Measurements from ENCODE around the gene SETBP1.

SETBP1 gene

GRCh38 chr18:44849361-44849760, 168.7 kb downstream of the SETBP1 start:
- no peak for DNase-seq

- DNase-seq, result no peak
Observed at GRCh38 chr18:44850001-44850400, 169.3 kb downstream of the SETBP1 start.

GRCh38 chr18:44851856-44852621, 171.4 kb downstream of the SETBP1 start:
- DNase-seq, result no peak

- no peak for DNase-seq
Observed at GRCh38 chr18:44852818-44853217, 172.1 kb downstream of the SETBP1 start.

- no peak for DNase-seq
Observed at GRCh38 chr18:44853430-44853829, 172.7 kb downstream of the SETBP1 start.

- DNase-seq, result no peak
Observed at GRCh38 chr18:44855681-44856080, 175.0 kb downstream of the SETBP1 start.

GRCh38 chr18:44856157-44856556, 175.5 kb downstream of the SETBP1 start:
- no peak for DNase-seq

- no peak for DNase-seq
Observed at GRCh38 chr18:44857081-44857480, 176.4 kb downstream of the SETBP1 start.

GRCh38 chr18:44857744-44858491, 177.2 kb downstream of the SETBP1 start:
- DNase-seq, result no peak

GRCh38 chr18:44859263-44859662, 178.6 kb downstream of the SETBP1 start:
- no peak for DNase-seq

GRCh38 chr18:44859751-44860439, 179.2 kb downstream of the SETBP1 start:
- no peak for DNase-seq

GRCh38 chr18:44862112-44862511, 181.4 kb downstream of the SETBP1 start:
- DNase-seq, result no peak

GRCh38 chr18:44866103-44866502, 185.4 kb downstream of the SETBP1 start:
- DNase-seq, result no peak

GRCh38 chr18:44869533-44869932, 188.8 kb downstream of the SETBP1 start:
- DNase-seq, result no peak

GRCh38 chr18:44870631-44871502, 190.2 kb downstream of the SETBP1 start:
- no peak for DNase-seq

- DNase-seq, result no peak
Observed at GRCh38 chr18:44871771-44872170, 191.1 kb downstream of the SETBP1 start.

- DNase-seq, result no peak
Observed at GRCh38 chr18:44876024-44876423, 195.3 kb downstream of the SETBP1 start.

- no peak for DNase-seq
Observed at GRCh38 chr18:44876755-44877154, 196.1 kb downstream of the SETBP1 start.

GRCh38 chr18:44878335-44878734, 197.6 kb downstream of the SETBP1 start:
- DNase-seq, result no peak

- DNase-seq, result no peak
Observed at GRCh38 chr18:44880170-44880569, 199.5 kb downstream of the SETBP1 start.

- DNase-seq, result no peak
Observed at GRCh38 chr18:44881461-44882162, 200.9 kb downstream of the SETBP1 start.

Data from stimulated activated CD4-positive, alpha-beta T cell treated with anti-CD3 and anti-CD28 coated beads, Interleukin-1b, Interleukin-23, amount 100 ng/mL, for 48 hours (primary cell).